Sigmoid colon (tissue), 4 donors: Measurements from ENCODE around the gene NUMB.

Experiments used
- EP300 ChIP-seq, 4 donors: sonication (generic); formaldehyde crosslinking; IDR thresholded peaks; one replicate each; pipeline ENCODE4 v1.6.1; 2017; ENCODE audit warnings: antibody characterized with exemption in 4 of 4
- POLR2A ChIP-seq, 2 donors: fragments of 450-650 bp; IDR thresholded peaks; one replicate each; pipeline ENCODE4 v1.6.1; 2016; ENCODE audit warnings: antibody characterized with exemption in 2 of 2, mild to moderate bottlenecking in 2 of 2, moderate library complexity in 2 of 2
- POLR2AphosphoS5 ChIP-seq, 4 donors: sonication (generic); formaldehyde crosslinking; IDR thresholded peaks; one replicate each; pipeline ENCODE4 v1.6.1; 2017; ENCODE audit warnings: antibody characterized with exemption in 4 of 4
- TF ChIP-seq, protein P1 (sequence below), 4 experiments: fragments of 450-650 bp in 3 of 4; fragments of 200-600 bp in 1 of 4; IDR thresholded peaks; one replicate each; pipeline ENCODE4 v1.5.1; 2016 to 2019; ENCODE audit warnings: antibody characterized with exemption in 4 of 4, mild to moderate bottlenecking in 3 of 4, moderate library complexity in 2 of 4

DNA sequence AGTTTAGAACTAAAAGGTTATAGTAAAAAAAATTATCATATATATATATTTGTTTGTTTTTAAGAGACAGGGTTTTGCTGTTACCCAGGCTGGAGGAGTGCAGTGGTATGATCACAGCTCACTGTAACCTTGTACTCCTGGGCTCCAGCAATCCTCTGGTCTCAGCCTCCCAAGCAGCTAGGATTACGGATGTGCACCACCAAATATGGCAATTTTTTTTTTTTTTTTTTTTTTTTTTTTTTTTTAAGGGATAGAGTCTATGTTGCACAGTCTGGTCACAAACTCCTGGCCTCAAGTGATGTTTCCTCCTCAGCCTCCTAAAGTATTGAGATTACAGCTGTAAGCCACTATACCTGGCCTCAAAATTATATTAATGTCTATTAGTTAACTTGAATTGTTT lies 172.4 kb downstream of the NUMB start:
- TF ChIP-seq, protein P1, sequence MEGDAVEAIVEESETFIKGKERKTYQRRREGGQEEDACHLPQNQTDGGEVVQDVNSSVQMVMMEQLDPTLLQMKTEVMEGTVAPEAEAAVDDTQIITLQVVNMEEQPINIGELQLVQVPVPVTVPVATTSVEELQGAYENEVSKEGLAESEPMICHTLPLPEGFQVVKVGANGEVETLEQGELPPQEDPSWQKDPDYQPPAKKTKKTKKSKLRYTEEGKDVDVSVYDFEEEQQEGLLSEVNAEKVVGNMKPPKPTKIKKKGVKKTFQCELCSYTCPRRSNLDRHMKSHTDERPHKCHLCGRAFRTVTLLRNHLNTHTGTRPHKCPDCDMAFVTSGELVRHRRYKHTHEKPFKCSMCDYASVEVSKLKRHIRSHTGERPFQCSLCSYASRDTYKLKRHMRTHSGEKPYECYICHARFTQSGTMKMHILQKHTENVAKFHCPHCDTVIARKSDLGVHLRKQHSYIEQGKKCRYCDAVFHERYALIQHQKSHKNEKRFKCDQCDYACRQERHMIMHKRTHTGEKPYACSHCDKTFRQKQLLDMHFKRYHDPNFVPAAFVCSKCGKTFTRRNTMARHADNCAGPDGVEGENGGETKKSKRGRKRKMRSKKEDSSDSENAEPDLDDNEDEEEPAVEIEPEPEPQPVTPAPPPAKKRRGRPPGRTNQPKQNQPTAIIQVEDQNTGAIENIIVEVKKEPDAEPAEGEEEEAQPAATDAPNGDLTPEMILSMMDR (IDR thresholded peaks at IDR 0.05) = no peak
- TF ChIP-seq POLR2AphosphoS5 (IDR thresholded peaks at IDR 0.05) = no peak
- TF ChIP-seq POLR2A (IDR thresholded peaks at IDR 0.05) = no peak
- no peak for TF ChIP-seq EP300 (IDR thresholded peaks at IDR 0.05)
